DND-41 (cell line): ENCODE measurements around the gene PDE4D.
A peak's percentile ranks its signal among the peaks of the same experiment; 100 is the strongest.

ENCODE experiments used
- ATAC-seq: fragments of 200-7000 bp; cut with Tn5 transposase; 3 replicates; pipeline ENCODE4 v1.9.1; 2021; ENCODE audit warnings: low read depth; ENCODE audit not compliant: insufficient read depth
- DNase-seq: peaks from one replicate; pipeline ENCODE4 v3.0.0-alpha.2; 2020
- H2AFZ ChIP-seq: 2 replicates; pipeline ENCODE4 v1.6.0; 2012; ENCODE audit warnings: low read depth, low read length
- H3K27ac ChIP-seq: 2 replicates; pipeline ENCODE4 v1.5.1; 2012; ENCODE audit warnings: low read length, inconsistent platforms
- H3K27me3 ChIP-seq: fragments of 200-600 bp; sonication (generic); 2 replicates; pipeline ENCODE4 v1.6.0; 2012; ENCODE audit warnings: low read length, mild to moderate bottlenecking, inconsistent platforms; ENCODE audit not compliant: insufficient read depth, poor library complexity
- H3K36me3 ChIP-seq: 2 replicates; pipeline ENCODE4 v1.5.1; 2012; ENCODE audit warnings: low read length, inconsistent platforms; ENCODE audit not compliant: insufficient read depth
- H3K4me1 ChIP-seq: 2 replicates; pipeline ENCODE4 v1.5.1; 2012; ENCODE audit warnings: mild to moderate bottlenecking, low read length; ENCODE audit not compliant: insufficient read depth
- H3K4me2 ChIP-seq: 2 replicates; pipeline ENCODE4 v1.6.0; 2012; ENCODE audit warnings: mild to moderate bottlenecking, moderate library complexity, low read length, inconsistent platforms; ENCODE audit not compliant: insufficient read depth
- H3K4me3 ChIP-seq, 2 experiments: fragments of 200-600 bp in 1 of 2; shearing (Covaris generic) in 1 of 2; 2 replicates each; pipeline ENCODE4 v1.5.1; 2012 to 2016; ENCODE audit warnings: inconsistent platforms in 2 of 2, low read length in 2 of 2, mild to moderate bottlenecking in 2 of 2, low read depth in 1 of 2, moderate library complexity in 1 of 2
- H3K79me2 ChIP-seq: 2 replicates; pipeline ENCODE4 v1.6.0; 2012; ENCODE audit warnings: low read length, inconsistent platforms; ENCODE audit not compliant: insufficient read depth
- H3K9ac ChIP-seq: 2 replicates; pipeline ENCODE4 v1.6.0; 2012; ENCODE audit warnings: low read depth, mild to moderate bottlenecking, inconsistent platforms, low read length, moderate library complexity
- H3K9me3 ChIP-seq: 2 replicates; pipeline ENCODE4 v1.5.1; 2012; ENCODE audit warnings: low read length, moderate library complexity, mild to moderate bottlenecking, inconsistent platforms; ENCODE audit not compliant: insufficient read depth, severe bottlenecking
- H4K20me1 ChIP-seq: 2 replicates; pipeline ENCODE4 v1.6.0; 2012; ENCODE audit warnings: low read length; ENCODE audit not compliant: insufficient read depth
- CTCF ChIP-seq: IDR thresholded peaks from 2 replicates; pipeline ENCODE4 v1.5.1; 2012; ENCODE audit warnings: borderline replicate concordance, low read length, moderate library complexity, mild to moderate bottlenecking; ENCODE audit not compliant: poor library complexity, severe bottlenecking; ENCODE audit errors: extremely low read depth
- EZH2 ChIP-seq: IDR thresholded peaks from 3 replicates; pipeline ENCODE4 v1.6.1; 2012; ENCODE audit warnings: borderline replicate concordance, low read depth, mild to moderate bottlenecking, moderate library complexity, low read length, inconsistent platforms; ENCODE audit not compliant: severe bottlenecking

PDE4D gene

DNA sequence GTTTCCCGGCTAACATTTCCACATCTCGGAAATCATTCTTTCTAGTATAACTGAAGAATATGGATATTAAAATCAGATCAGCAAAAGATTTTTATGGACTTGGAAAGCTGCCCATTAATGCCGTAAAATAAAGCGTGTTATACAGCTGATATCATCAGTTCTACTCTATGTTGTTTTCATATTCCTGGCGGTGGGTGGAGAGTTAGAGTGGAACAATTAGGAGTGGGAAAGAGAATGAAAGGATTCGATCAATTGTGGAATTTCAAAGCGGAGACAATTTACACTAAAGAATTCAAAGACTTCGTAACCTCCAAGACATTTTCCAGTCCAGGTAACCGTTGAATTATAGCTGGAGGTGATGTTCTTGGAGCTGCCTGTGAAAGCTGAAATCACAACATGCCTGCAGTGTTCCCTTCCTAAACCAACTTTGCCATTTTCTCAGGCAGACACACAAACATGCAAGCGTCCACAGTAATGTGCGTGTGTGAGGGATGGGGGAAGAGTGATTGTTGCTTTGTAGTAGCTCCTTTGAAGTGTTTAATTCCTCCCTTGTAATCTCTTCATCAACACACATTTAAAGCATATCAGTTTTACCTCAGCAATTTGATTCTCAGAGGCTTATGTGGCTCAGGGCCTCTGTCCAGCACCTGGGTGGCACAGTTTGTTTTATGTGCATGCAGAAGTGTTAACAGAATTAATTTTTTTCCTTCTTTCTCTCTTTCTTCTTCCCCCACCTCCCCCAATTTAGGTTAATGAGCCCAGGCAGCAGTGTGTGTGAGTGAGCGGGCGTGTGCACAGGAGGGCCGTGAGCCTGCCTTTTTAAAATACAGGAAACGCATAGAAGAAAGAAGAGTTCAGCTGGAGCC is 766.6 kb downstream of the PDE4D start:
- peak; percentile 80 for ATAC-seq
- H3K79me2 ChIP-seq, result no peaks in the 10 kb centered on the region
- no peak overlapping the region for H3K9ac ChIP-seq
- no peak overlapping the region for H3K27ac ChIP-seq
- H3K4me1 ChIP-seq, result peaks cover 15% of the 10 kb centered on the region
- no peak for DNase-seq
- peak overlapping the region in 1 of 2 experiments; percentile 34; a peak in 1 of 4 replicates for H3K4me3 ChIP-seq
- no peaks in the 10 kb centered on the region for H3K9me3 ChIP-seq
- no peaks in the 10 kb centered on the region for H3K27me3 ChIP-seq
- no peak overlapping the region for H2AFZ ChIP-seq
- H3K4me2 ChIP-seq, result peak overlapping the region; percentile 58
- no peak for TF ChIP-seq CTCF
- no peak for TF ChIP-seq EZH2
- H3K36me3 ChIP-seq, result no peaks in the 10 kb centered on the region
- H4K20me1 ChIP-seq, result no peaks in the 10 kb centered on the region

DNA sequence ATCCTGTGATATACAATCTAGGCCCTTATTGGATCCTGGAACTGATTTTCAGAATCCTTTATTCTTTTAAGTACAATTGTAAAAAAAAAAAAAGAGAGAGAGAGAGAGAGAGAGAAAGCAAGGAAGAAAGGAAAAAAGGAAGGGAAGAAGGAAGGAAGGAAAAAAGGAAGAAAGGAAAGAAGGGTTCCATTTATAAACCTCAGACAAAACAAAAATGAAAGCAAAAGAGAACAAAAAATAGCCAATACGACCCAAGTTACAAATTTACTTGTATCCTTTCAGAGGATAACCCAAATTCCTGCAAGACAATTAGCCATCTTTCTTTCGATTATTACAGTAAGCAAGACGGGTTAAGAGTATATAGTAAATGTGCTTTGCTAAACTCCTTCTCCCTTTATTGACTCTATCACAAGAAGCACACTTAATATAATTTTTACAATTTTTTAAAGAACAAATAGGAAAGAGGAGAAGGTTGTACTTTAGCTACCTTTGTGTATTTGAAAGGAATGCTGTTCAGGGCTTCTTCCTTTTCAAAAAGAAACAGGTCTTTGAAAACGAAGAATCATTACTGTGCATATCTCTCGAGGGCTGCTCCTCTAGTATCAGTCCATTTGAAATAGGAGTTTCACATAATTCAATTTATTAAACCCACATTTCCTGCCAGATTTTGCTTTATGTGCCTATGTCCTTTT is 767.4 kb downstream of the PDE4D start:
- TF ChIP-seq EZH2 (no peak), CTCF (no peak)
- Histone ChIP-seq H3K79me2 (no peaks in the 10 kb centered on the region), H3K4me2 (no peak overlapping the region), H3K4me3 (no peak overlapping the region), H3K9ac (no peak overlapping the region), H3K27me3 (no peaks in the 10 kb centered on the region), H4K20me1 (no peaks in the 10 kb centered on the region), H3K27ac (no peak overlapping the region), H3K36me3 (no peaks in the 10 kb centered on the region), H2AFZ (no peak overlapping the region), H3K4me1 (peaks cover 15% of the 10 kb centered on the region), H3K9me3 (no peaks in the 10 kb centered on the region)
- DNase-seq (no peak), ATAC-seq (no peak)

GRCh38 chr5:59125011-59125961 is 768.2 kb downstream of the PDE4D start:
- ATAC-seq (no peak), DNase-seq (no peak)
- Histone ChIP-seq H3K27me3 (no peaks in the 10 kb centered on the region), H3K9ac (no peak overlapping the region), H3K9me3 (no peaks in the 10 kb centered on the region), H3K79me2 (no peaks in the 10 kb centered on the region), H3K4me3 (no peak overlapping the region), H3K27ac (no peak overlapping the region), H4K20me1 (no peaks in the 10 kb centered on the region), H3K36me3 (no peaks in the 10 kb centered on the region), H3K4me2 (no peak overlapping the region), H3K4me1 (peaks cover 15% of the 10 kb centered on the region), H2AFZ (no peak overlapping the region)
- no peak for TF ChIP-seq CTCF
- TF ChIP-seq EZH2, result no peak
